Caco-2 (cell line): ENCODE data around the gene UBE2D4. TPM values are rescaled to one million over a fixed set of nuclear protein-coding genes. Genes with fewer than 3 reads are reported as not detected.
"Not testable (repeated sequence)": the region's sequence is repeated elsewhere in the genome, so short reads cannot be mapped to it uniquely, and the experiment has no call there.

Experiments
- BruUV-seq: library from RNA; stranded (reverse); fragments of 400-500 nt; replicated peaks from 2 replicates; lab custom pipeline; 2021; lab: Mats Ljungman, UMichigan
- CTCF ChIA-PET: fragments of 300-600 bp; sonication (Branson Sonifier 250); formaldehyde crosslinking; loops from one replicate; lab custom pipeline; 2022; ENCODE audit warnings: antibody characterized with exemption; lab: Charles Lee
- POLR2A ChIA-PET: fragments of 300-600 bp; sonication (Branson Sonifier 250); formaldehyde crosslinking; loops from one replicate; lab custom pipeline; 2022; ENCODE audit warnings: antibody characterized with exemption; lab: Charles Lee
- DNase-seq, 2 experiments: peaks; one replicate each; pipeline versions ENCODE4 v3.0.0 to v3.0.0-alpha.2; 2020 to 2022
- H3K27me3 ChIP-seq: replicated peaks from 2 replicates; pipeline ENCODE4 v1.6.0; 2011; ENCODE audit warnings: low read length; ENCODE audit not compliant: control insufficient read depth, insufficient read depth
- H3K36me3 ChIP-seq: 2 replicates; pipeline ENCODE4 v1.5.1; 2011; ENCODE audit warnings: low read length; ENCODE audit not compliant: control insufficient read depth, insufficient read depth
- H3K4me1 ChIP-seq: fragments of 250-450 bp; sonication (Bioruptor Pico); 2 replicates; pipeline ENCODE4 v1.5.1; 2020; ENCODE audit warnings: mild to moderate bottlenecking
- H3K4me3 ChIP-seq: 2 replicates; pipeline ENCODE4 v1.5.1; 2011; ENCODE audit warnings: low read depth, mild to moderate bottlenecking, control low read depth, low read length
- H3K9me3 ChIP-seq: fragments of 250-450 bp; sonication (Bioruptor Pico); 2 replicates; pipeline ENCODE4 v1.5.1; 2020; ENCODE audit warnings: mild to moderate bottlenecking, moderate library complexity
- H3K27ac Mint-ChIP-seq: one replicate; pipeline ENCODE4 v1.8.0; 2022; ENCODE audit warnings: mixed read lengths; ENCODE audit not compliant: unreplicated experiment
- H3K27me3 Mint-ChIP-seq: one replicate; pipeline ENCODE4 v1.8.0; 2022; ENCODE audit warnings: mixed read lengths; ENCODE audit not compliant: insufficient read depth, unreplicated experiment
- H3K36me3 Mint-ChIP-seq: one replicate; pipeline ENCODE4 v1.8.0; 2022; ENCODE audit warnings: mild to moderate bottlenecking, mixed read lengths; ENCODE audit not compliant: insufficient read depth, unreplicated experiment
- H3K4me1 Mint-ChIP-seq: one replicate; pipeline ENCODE4 v1.8.0; 2022; ENCODE audit warnings: low read depth, mixed read lengths; ENCODE audit not compliant: unreplicated experiment
- H3K4me3 Mint-ChIP-seq: one replicate; pipeline ENCODE4 v1.8.0; 2022; ENCODE audit warnings: mild to moderate bottlenecking, moderate library complexity, mixed read lengths; ENCODE audit not compliant: unreplicated experiment
- H3K9me3 Mint-ChIP-seq: one replicate; pipeline ENCODE4 v1.8.0; 2022; ENCODE audit warnings: mixed read lengths; ENCODE audit not compliant: unreplicated experiment
- intact Hi-C: fragments of 100-400 bp; cut with micrococcal nuclease; formaldehyde crosslinking; loops from one replicate; pipeline ENCODE4 v1.10.0; 2022; ENCODE audit not compliant: unreplicated experiment
- total RNA-seq: library from RNA; stranded (reverse); gene quantifications from 2 replicates; pipeline ENCODE4 v1.2.3, GENCODE V29; 2022
- TF ChIP-seq, protein P1 (sequence below), 2 experiments: fragments of 200-600 bp in 1 of 2; IDR thresholded peaks; 1 replicate in 1 of 2; 2 replicates in 1 of 2; pipeline versions ENCODE4 v1.5.1 to v1.8.0; 2011 to 2022; ENCODE audit warnings: antibody characterized with exemption in 1 of 2, control low read depth in 1 of 2, inconsistent platforms in 1 of 2, low read depth in 1 of 2, low read length in 1 of 2, mild to moderate bottlenecking in 1 of 2, moderate library complexity in 1 of 2; ENCODE audit not compliant: insufficient read depth in 1 of 2, severe bottlenecking in 1 of 2, unreplicated experiment in 1 of 2

UBE2D4 gene
- total RNA-seq, 1 experiment from 2014 or later, result 15.4 TPM

DNA sequence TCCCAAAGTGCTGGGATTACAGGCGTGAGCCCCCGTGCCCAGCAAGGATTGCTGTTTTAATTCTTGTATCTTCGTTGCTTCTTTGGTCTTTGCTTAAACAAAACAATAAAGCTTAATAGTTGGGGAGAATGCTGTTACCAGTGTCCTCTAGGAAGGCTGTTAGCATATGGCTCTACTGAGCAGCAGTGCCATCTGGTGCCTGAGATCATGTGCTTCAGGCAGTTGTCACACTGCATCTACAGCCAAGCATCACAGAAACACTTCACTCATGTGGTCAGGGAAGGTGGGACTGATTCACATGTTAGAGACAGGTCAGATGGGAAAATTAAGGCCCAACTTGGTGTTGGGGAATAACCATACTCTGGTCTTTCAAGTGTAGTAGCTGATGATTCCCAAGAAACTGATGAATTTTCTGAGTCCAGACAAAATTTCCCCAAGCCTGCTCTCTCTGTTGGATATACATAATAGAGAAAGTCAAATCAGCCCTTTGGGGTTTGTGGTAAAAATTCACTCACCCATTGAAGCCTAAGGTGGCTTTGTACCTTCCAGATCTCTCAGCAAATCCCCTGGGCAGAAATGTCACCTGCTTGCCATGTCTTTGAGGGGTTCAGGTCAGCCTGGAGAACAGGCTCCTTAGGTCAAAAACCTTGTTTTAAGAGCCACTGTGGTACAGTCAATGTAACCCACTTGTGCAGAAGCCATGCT, 28.4 kb downstream of the UBE2D4 start:
- H3K27me3 Mint-ChIP-seq, result no peaks in the 10 kb centered on the region
- Histone ChIP-seq H3K9me3 (no peaks in the 10 kb centered on the region), H3K27me3 (no peaks in the 10 kb centered on the region), H3K36me3 (peaks cover 1% of the 10 kb centered on the region; the same call in 1 of the 2 replicates), H3K4me1 (no peaks in the 10 kb centered on the region), H3K4me3 (no peak overlapping the region)
- H3K4me1 Mint-ChIP-seq, result no peaks in the 10 kb centered on the region
- TF ChIP-seq, protein P1, sequence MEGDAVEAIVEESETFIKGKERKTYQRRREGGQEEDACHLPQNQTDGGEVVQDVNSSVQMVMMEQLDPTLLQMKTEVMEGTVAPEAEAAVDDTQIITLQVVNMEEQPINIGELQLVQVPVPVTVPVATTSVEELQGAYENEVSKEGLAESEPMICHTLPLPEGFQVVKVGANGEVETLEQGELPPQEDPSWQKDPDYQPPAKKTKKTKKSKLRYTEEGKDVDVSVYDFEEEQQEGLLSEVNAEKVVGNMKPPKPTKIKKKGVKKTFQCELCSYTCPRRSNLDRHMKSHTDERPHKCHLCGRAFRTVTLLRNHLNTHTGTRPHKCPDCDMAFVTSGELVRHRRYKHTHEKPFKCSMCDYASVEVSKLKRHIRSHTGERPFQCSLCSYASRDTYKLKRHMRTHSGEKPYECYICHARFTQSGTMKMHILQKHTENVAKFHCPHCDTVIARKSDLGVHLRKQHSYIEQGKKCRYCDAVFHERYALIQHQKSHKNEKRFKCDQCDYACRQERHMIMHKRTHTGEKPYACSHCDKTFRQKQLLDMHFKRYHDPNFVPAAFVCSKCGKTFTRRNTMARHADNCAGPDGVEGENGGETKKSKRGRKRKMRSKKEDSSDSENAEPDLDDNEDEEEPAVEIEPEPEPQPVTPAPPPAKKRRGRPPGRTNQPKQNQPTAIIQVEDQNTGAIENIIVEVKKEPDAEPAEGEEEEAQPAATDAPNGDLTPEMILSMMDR (IDR thresholded peaks at IDR 0.05; ENCODE audit: insufficient read depth in 1 of 2, low read depth in 1 of 2, low read length in 1 of 2, severe bottlenecking in 1 of 2, unreplicated experiment in 1 of 2), result peak; percentile 51 to 74
- POLR2A ChIA-PET, result interaction anchor here (1.0 kb wide), 1 partner anchor 85 kb away, joined by 3 read pairs; the partner anchor contains the start of gene MRPS24
- peak; percentile 56 to 66 for DNase-seq
- no peaks in the 10 kb centered on the region for H3K9me3 Mint-ChIP-seq
- no peak overlapping the region for H3K27ac Mint-ChIP-seq
- no TSS peak for BruUV-seq
- H3K36me3 Mint-ChIP-seq, result no peaks in the 10 kb centered on the region
- CTCF ChIA-PET, result interaction anchor here (0.6 to 1.0 kb wide), 3 partner anchors 12 to 372 kb away, joined by 3 to 10 read pairs (median 10); partner anchors contain the start of gene STK17A
- intact Hi-C loops, result loop anchor here (1.0 to 5.0 kb wide), 4 partner anchors 11 to 102 kb away; no protein-coding TSS in a partner anchor
- H3K4me3 Mint-ChIP-seq, result no peak overlapping the region

GRCh38 chr7:43956027-43956426, 29.8 kb downstream of the UBE2D4 start:
- Histone ChIP-seq H3K9me3 (no peaks in the 10 kb centered on the region), H3K4me3 (no peak overlapping the region), H3K4me1 (no peaks in the 10 kb centered on the region), H3K36me3 (peaks cover 1% of the 10 kb centered on the region; the same call in 1 of the 2 replicates), H3K27me3 (no peaks in the 10 kb centered on the region)
- H3K4me3 Mint-ChIP-seq, result no peak overlapping the region
- no peak overlapping the region for H3K27ac Mint-ChIP-seq
- DNase-seq, result peak in 1 of 2 experiments; percentile 15
- TF ChIP-seq, protein P1 (IDR thresholded peaks at IDR 0.05; ENCODE audit: insufficient read depth in 1 of 2, low read depth in 1 of 2, low read length in 1 of 2, severe bottlenecking in 1 of 2, unreplicated experiment in 1 of 2), result no peak
- H3K36me3 Mint-ChIP-seq, result no peaks in the 10 kb centered on the region
- H3K27me3 Mint-ChIP-seq, result no peaks in the 10 kb centered on the region
- CTCF ChIA-PET, result no interaction called here
- H3K9me3 Mint-ChIP-seq, result no peaks in the 10 kb centered on the region
- no TSS peak for BruUV-seq
- intact Hi-C loops, result no loop called here
- H3K4me1 Mint-ChIP-seq, result no peaks in the 10 kb centered on the region
- POLR2A ChIA-PET, result no interaction called here

GRCh38 chr7:43960933-43961332, 34.7 kb downstream of the UBE2D4 start:
- intact Hi-C loops, result no loop called here
- ChIA-PET CTCF (no interaction called here), POLR2A (no interaction called here)
- DNase-seq, result no peak
- H3K27me3 Mint-ChIP-seq, result no peaks in the 10 kb centered on the region
- Histone ChIP-seq H3K36me3 (no peaks in the 10 kb centered on the region), H3K4me3 (no peak overlapping the region), H3K27me3 (no peaks in the 10 kb centered on the region), H3K9me3 (no peaks in the 10 kb centered on the region), H3K4me1 (no peaks in the 10 kb centered on the region)
- H3K27ac Mint-ChIP-seq, result no peak overlapping the region
- BruUV-seq, result no TSS peak
- H3K9me3 Mint-ChIP-seq, result no peaks in the 10 kb centered on the region
- no peak overlapping the region for H3K4me3 Mint-ChIP-seq
- no peaks in the 10 kb centered on the region for H3K36me3 Mint-ChIP-seq
- no peaks in the 10 kb centered on the region for H3K4me1 Mint-ChIP-seq
- TF ChIP-seq, protein P1 (IDR thresholded peaks at IDR 0.05; ENCODE audit: insufficient read depth in 1 of 2, low read depth in 1 of 2, low read length in 1 of 2, severe bottlenecking in 1 of 2, unreplicated experiment in 1 of 2), result no peak

DNA sequence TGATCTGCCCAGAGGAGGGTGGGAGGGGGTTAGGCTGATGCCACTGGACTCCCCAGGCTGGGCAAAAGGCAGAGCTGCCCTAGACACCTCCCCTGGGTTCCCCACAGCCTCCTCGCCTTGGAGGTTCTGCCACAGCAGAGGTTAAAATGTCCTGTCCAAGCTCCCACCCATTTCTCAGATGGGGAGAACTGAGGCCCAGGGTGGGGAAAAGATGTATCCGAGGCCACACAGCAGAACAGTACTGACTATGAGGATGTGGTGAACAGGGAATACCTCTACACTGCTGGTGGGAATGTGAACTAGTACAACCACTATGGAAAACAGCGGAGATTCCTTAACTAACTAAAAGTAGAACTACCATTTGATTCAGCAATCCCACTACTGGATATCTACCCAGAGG, 40.2 kb downstream of the UBE2D4 start:
- H3K9me3 ChIP-seq, H3K4me1 ChIP-seq, POLR2A ChIA-PET, DNase-seq, H3K27ac Mint-ChIP-seq, BruUV-seq, H3K27me3 Mint-ChIP-seq, H3K4me3 Mint-ChIP-seq, H3K27me3 ChIP-seq, H3K36me3 Mint-ChIP-seq, CTCF ChIA-PET, H3K36me3 ChIP-seq, H3K9me3 Mint-ChIP-seq, H3K4me1 Mint-ChIP-seq, H3K4me3 ChIP-seq, intact Hi-C loops: not testable (repeated sequence)
